Activated CD4-positive, alpha-beta T cell treated with anti-CD3 and anti-CD28 coated beads, Interleukin-2, amount 50 U/mL, for 48 hours (primary cell): ENCODE data around the gene OR6X1.

ENCODE experiments used
- DNase-seq, 2 experiments: peaks; one replicate each; pipeline ENCODE4 v3.0.0-alpha.2; 2020

Gene OR6X1

GRCh38 chr11:123754101-123754568 is at the start of gene OR6X1:
OR6X1 (minus strand) TSS chr11:123754518; CDS start chr11:123754518, 0 bp downstream.
- DNase-seq = no peak

GRCh38 chr11:123801765-123802164 is 47.4 kb upstream of the OR6X1 start:
- DNase-seq = no peak

- DNase-seq = no peak
Observed at GRCh38 chr11:123800036-123800435, 45.7 kb upstream of the OR6X1 start.

GRCh38 chr11:123799438-123799837 is 45.1 kb upstream of the OR6X1 start:
- no peak for DNase-seq

GRCh38 chr11:123798513-123799252 is 44.4 kb upstream of the OR6X1 start:
- DNase-seq = no peak

GRCh38 chr11:123798079-123798478 is 43.8 kb upstream of the OR6X1 start:
- no peak for DNase-seq

GRCh38 chr11:123797541-123797940 is 43.2 kb upstream of the OR6X1 start:
- DNase-seq = no peak

- DNase-seq = no peak
Observed at GRCh38 chr11:123797114-123797513, 42.8 kb upstream of the OR6X1 start.

- no peak for DNase-seq
Observed at GRCh38 chr11:123796226-123796625, 41.9 kb upstream of the OR6X1 start.

- no peak for DNase-seq
Observed at GRCh38 chr11:123783536-123783935, 29.2 kb upstream of the OR6X1 start.

GRCh38 chr11:123778511-123778910 is 24.2 kb upstream of the OR6X1 start:
- no peak for DNase-seq

- no peak for DNase-seq
Observed at GRCh38 chr11:123775715-123776549, 21.6 kb upstream of the OR6X1 start.

- DNase-seq = no peak
Observed at GRCh38 chr11:123775289-123775688, 21.0 kb upstream of the OR6X1 start.

- no peak for DNase-seq
Observed at GRCh38 chr11:123773959-123774358, 19.6 kb upstream of the OR6X1 start.

GRCh38 chr11:123773026-123773425 is 18.7 kb upstream of the OR6X1 start:
- no peak for DNase-seq

GRCh38 chr11:123771664-123772063 is 17.3 kb upstream of the OR6X1 start:
- no peak for DNase-seq

GRCh38 chr11:123770712-123771111 is 16.4 kb upstream of the OR6X1 start:
- DNase-seq = no peak

GRCh38 chr11:123765601-123766000 is 11.3 kb upstream of the OR6X1 start:
- no peak for DNase-seq

GRCh38 chr11:123762422-123762821 is 8.1 kb upstream of the OR6X1 start:
- no peak for DNase-seq

- no peak for DNase-seq
Observed at GRCh38 chr11:123760894-123761293, 6.6 kb upstream of the OR6X1 start.

GRCh38 chr11:123757976-123758375 is 3.7 kb upstream of the OR6X1 start:
- no peak for DNase-seq

GRCh38 chr11:123755813-123756212 is 1.5 kb upstream of the OR6X1 start:
- DNase-seq = no peak

GRCh38 chr11:123755344-123755743 is 1.0 kb upstream of the OR6X1 start:
- no peak for DNase-seq

- DNase-seq = no peak
Observed at GRCh38 chr11:123753110-123753509, 1.2 kb downstream of the OR6X1 start.
